Measurements from ENCODE around the gene TPM3.

Gene TPM3

DNA sequence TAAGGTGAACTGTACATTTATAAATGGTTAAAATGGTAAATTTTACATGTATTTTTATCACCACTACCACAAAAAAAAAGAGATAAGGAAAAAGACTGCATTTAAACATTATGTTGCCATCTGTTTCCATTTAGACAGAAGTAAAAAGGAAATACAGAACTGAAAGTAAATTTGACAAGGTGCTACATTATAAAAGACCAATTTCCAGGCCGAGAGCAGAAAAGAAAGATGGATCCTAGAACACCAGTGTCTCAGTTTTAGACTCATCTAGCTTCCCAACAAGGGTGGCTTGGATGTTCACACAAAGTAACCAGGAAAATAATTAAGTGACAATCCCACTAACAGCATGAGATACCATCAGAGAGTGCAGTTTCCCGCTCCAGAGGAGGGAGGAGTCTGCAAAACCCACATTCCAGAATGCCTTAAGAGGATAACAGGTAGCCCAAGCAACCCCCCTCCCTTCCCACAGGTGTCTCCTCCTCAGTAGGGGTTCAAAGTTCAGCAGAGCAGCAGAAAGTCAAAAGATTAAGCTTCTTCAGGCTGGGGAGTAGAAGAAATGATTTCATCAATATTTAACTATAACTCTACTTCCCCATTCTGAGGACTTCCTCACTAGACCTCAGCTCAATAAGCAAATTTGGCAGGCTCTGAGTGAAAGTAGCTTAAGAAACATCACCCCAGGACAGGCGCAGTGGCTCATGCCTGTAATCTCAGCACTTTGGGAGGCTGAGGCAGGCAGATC, 11.8 kb downstream of the TPM3 start:
- H3K4me3 ChIP-seq (ENCODE audit: low read depth, low read length): no peak overlapping the region
- TF ChIP-seq CTCF (IDR thresholded peaks at IDR 0.05; ENCODE audit: borderline replicate concordance, insufficient read depth, low read depth, low read length): no peak

- TF ChIP-seq CTCF (IDR thresholded peaks at IDR 0.05; ENCODE audit: borderline replicate concordance, insufficient read depth, low read depth, low read length): no peak
- no peak overlapping the region for H3K4me3 ChIP-seq (ENCODE audit: low read depth, low read length)
These were observed 12.7 kb downstream of the TPM3 start for GRCh38 chr1:154178911-154179811.

DNA sequence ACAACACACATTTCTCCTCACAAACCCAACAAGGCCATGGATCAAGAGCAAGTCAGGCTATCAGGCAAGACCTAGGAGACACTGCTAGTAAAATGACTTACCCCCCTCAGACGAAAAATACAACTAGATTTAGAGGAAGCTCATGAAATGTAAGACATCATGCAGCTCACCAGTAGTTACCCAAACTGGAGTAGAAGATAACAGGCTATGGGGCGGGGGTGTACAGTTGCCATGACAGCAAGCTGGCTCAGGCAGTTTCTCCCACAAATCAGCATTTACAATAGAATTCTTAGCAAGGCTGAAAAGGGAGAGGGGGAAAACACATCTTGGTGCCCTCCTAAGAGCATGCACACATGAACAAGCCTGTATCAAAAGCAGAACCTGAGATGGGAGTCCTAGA, 13.9 kb downstream of the TPM3 start:
- no peak for TF ChIP-seq CTCF (IDR thresholded peaks at IDR 0.05; ENCODE audit: borderline replicate concordance, insufficient read depth, low read depth, low read length)

GRCh38 chr1:154176337-154176736, 15.6 kb downstream of the TPM3 start:
- no peak overlapping the region for H3K4me3 ChIP-seq (ENCODE audit: low read depth, low read length)
- TF ChIP-seq CTCF (IDR thresholded peaks at IDR 0.05; ENCODE audit: borderline replicate concordance, insufficient read depth, low read depth, low read length): no peak

More for the DNA sequence above, 13.9 kb downstream of the TPM3 start:
- H3K4me3 ChIP-seq (ENCODE audit: low read depth, low read length): no peak overlapping the region

DNA sequence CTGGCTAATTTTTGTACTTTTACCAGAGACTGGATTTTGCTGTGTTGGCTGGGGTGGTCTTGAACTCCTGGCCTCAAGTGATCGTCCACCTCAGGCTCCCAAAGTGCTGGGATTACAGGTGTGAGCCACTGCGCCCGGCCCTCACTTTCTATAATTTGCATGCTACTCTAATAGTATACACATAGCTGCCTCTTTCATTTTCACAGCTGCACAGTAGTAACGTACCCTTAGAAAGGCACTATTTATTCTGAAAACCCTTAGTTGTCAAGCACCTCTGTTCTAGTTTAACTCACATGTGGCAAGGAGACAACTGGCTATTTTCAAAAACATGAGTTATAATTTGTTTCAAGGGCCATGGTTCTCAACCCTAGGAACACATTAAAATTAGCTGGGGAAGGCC, 17.2 kb downstream of the TPM3 start:
- no peak overlapping the region for H3K4me3 ChIP-seq (ENCODE audit: low read depth, low read length)
- TF ChIP-seq CTCF (IDR thresholded peaks at IDR 0.05; ENCODE audit: borderline replicate concordance, insufficient read depth, low read depth, low read length): no peak

DNA sequence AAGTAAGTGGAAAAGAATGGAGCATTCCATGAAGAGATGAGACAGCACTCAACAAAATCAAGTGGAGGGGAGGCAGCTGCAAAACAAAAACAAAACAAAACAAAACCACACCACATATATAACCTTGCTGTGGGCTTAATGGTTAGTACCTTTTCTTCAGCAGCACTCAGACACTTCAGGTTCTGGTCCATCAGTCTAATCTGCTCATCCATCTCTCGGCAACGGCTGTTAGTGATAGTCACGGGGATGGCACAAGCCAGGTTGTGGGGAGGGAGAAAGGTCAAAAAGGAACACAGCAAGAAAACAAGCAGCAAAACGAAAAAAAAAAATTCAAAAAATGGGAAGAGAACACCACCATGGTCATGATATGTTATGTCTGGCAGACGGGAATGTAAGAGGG, 20.0 kb downstream of the TPM3 start:
- TF ChIP-seq CTCF (IDR thresholded peaks at IDR 0.05; ENCODE audit: borderline replicate concordance, insufficient read depth, low read depth, low read length): no peak

More for the DNA sequence above, 20.0 kb downstream of the TPM3 start:
- H3K4me3 ChIP-seq (ENCODE audit: low read depth, low read length): no peak overlapping the region

Measured in GM12875 (cell line).